Fibroblast of lung (primary cell): ENCODE measurements around the gene ZEB2. TPM values are rescaled to one million over a fixed set of nuclear protein-coding genes. Genes with fewer than 3 reads are reported as not detected.

Source experiments
- DNase-seq, 2 donors: peaks; one replicate each; pipeline versions ENCODE4 v3.0.0 to v3.0.0-alpha.2; 2010; ENCODE audit warnings: low read depth in 2 of 2
- H2AFZ ChIP-seq: 2 replicates; pipeline ENCODE4 v1.5.1; 2012; ENCODE audit warnings: low read length, control low read depth, inconsistent platforms
- H3K27ac ChIP-seq: 2 replicates; pipeline ENCODE4 v1.5.1; 2011; ENCODE audit warnings: low read length, control low read depth; ENCODE audit not compliant: insufficient read depth
- H3K27me3 ChIP-seq: 2 replicates; pipeline ENCODE4 v1.5.1; 2011; ENCODE audit warnings: mild to moderate bottlenecking, low read length; ENCODE audit not compliant: control insufficient read depth, insufficient read depth
- H3K36me3 ChIP-seq: 2 replicates; pipeline ENCODE4 v1.5.1; 2011; ENCODE audit warnings: low read length; ENCODE audit not compliant: control insufficient read depth, insufficient read depth
- H3K4me1 ChIP-seq: 2 replicates; pipeline ENCODE4 v1.5.1; 2011; ENCODE audit warnings: low read length; ENCODE audit not compliant: control insufficient read depth, insufficient read depth; ENCODE audit errors: extremely low read depth
- H3K4me2 ChIP-seq: 2 replicates; pipeline ENCODE4 v1.5.1; 2011; ENCODE audit warnings: low read length, control low read depth; ENCODE audit not compliant: insufficient read depth; ENCODE audit errors: extremely low read depth
- H3K4me3 ChIP-seq, 4 experiments: fragments of 200-600 bp in 1 of 4; sonication (generic) in 1 of 4; replicated peaks in 1 of 4; 2 replicates each; pipeline ENCODE4 v1.5.1; 2011 to 2016; ENCODE audit warnings: low read length in 4 of 4, low read depth in 3 of 4, mild to moderate bottlenecking in 3 of 4, control low read depth in 2 of 4, inconsistent platforms in 1 of 4, mixed read lengths in 1 of 4; ENCODE audit not compliant: insufficient read depth in 1 of 4; ENCODE audit errors: control extremely low read depth in 1 of 4
- H3K79me2 ChIP-seq: 2 replicates; pipeline ENCODE4 v1.5.1; 2012; ENCODE audit warnings: mild to moderate bottlenecking, low read length, inconsistent platforms; ENCODE audit not compliant: control insufficient read depth, insufficient read depth
- H3K9ac ChIP-seq: 2 replicates; pipeline ENCODE4 v1.5.1; 2011; ENCODE audit warnings: mild to moderate bottlenecking, low read length, control low read depth; ENCODE audit not compliant: insufficient read depth
- H3K9me3 ChIP-seq: 2 replicates; pipeline ENCODE4 v1.5.1; 2012; ENCODE audit warnings: low read depth, low read length; ENCODE audit not compliant: control insufficient read depth, insufficient read depth
- H4K20me1 ChIP-seq: 2 replicates; pipeline ENCODE4 v1.5.1; 2011; ENCODE audit warnings: low read length; ENCODE audit not compliant: control insufficient read depth, insufficient read depth; ENCODE audit errors: extremely low read depth
- EZH2 ChIP-seq: IDR thresholded peaks from 2 replicates; pipeline ENCODE4 v1.5.1; 2012; ENCODE audit warnings: low read length, control low read depth, mild to moderate bottlenecking; ENCODE audit errors: missing control alignments
- polyA plus RNA-seq, 2 donors: library from polyadenylated mRNA; depleted of rRNA in 1 of 2; stranded (reverse) in 1 of 2; unstranded in 1 of 2; fragments of >200 nt; gene quantifications; 2 replicates each; pipeline ENCODE4 v1.2.1, GENCODE V29; 2011 to 2012; ENCODE audit warnings: missing spikeins in 1 of 2
- total RNA-seq: library from RNA; depleted of rRNA; stranded (reverse); fragments of >200 nt; gene quantifications from 2 replicates; pipeline ENCODE4 v1.2.1, GENCODE V29; 2014
- TF ChIP-seq, protein P1 (sequence below), 2 donors: IDR thresholded peaks in 1 of 2; conservative IDR thresholded peaks in 1 of 2; 1 replicate in 1 of 2; 2 replicates in 1 of 2; pipeline ENCODE4 v1.5.1; 2011 to 2012; ENCODE audit warnings: low read length in 2 of 2, control low read depth in 1 of 2, inconsistent platforms in 1 of 2, low read depth in 1 of 2, mild to moderate bottlenecking in 1 of 2

Gene ZEB2
- total and polyA plus RNA-seq, 2 donors (not counting 1 experiment from before 2014, with no cell fraction given) = 91.0 to 130 TPM

GRCh38 chr2:144522897-144523595 is 3.1 kb upstream of the ZEB2 start:
- peak in 1 of 2 donors; percentile 47 for DNase-seq

DNA sequence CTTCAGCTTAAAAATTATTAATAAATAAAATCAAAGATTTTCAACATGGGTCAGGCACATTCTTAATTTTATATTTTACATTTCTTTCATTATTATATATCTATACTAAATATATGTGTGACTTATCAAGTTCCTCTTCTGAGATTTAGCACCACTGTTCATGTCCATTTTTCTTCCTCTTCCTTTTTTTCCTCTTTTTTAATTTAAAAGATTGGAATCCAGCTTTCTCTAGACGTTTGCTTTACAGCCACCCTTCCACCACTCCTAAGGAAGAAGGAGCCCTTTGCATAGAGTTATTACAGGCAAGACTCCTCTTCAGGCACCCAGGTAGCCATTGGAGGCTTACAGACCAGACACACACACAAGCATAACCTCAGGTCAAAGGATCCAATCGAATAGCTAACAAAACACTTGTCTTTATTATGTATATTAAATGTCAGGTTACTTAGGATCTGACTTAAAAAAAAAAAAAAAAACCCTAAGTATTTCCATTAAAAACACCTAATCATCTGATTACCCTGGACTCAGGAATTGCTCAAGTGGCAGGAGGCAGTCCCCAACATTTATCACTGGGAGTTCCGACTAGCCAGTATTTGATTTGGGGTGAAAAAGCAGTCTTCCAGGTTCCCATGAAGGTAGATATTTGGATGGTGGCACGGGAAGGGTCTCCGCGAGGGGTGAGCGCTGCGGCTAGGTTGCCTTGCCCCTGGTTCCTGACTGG is 2.4 kb upstream of the ZEB2 start:
- peaks cover 22% of the 10 kb centered on the region for H3K79me2 ChIP-seq
- H4K20me1 ChIP-seq = no peaks in the 10 kb centered on the region
- H3K4me2 ChIP-seq = peak overlapping the region; percentile 84
- H2AFZ ChIP-seq = peak overlapping the region; percentile 75
- H3K4me3 ChIP-seq = peak overlapping the region; percentile 65 to 78 (median 69)
- peak overlapping the region; percentile 72 for H3K27ac ChIP-seq
- no peak for DNase-seq
- H3K9ac ChIP-seq = peak overlapping the region; percentile 55
- no peaks in the 10 kb centered on the region for H3K27me3 ChIP-seq
- peaks cover 3% of the 10 kb centered on the region for H3K4me1 ChIP-seq
- H3K9me3 ChIP-seq = no peaks in the 10 kb centered on the region
- TF ChIP-seq EZH2 = no peak
- TF ChIP-seq, protein P1, sequence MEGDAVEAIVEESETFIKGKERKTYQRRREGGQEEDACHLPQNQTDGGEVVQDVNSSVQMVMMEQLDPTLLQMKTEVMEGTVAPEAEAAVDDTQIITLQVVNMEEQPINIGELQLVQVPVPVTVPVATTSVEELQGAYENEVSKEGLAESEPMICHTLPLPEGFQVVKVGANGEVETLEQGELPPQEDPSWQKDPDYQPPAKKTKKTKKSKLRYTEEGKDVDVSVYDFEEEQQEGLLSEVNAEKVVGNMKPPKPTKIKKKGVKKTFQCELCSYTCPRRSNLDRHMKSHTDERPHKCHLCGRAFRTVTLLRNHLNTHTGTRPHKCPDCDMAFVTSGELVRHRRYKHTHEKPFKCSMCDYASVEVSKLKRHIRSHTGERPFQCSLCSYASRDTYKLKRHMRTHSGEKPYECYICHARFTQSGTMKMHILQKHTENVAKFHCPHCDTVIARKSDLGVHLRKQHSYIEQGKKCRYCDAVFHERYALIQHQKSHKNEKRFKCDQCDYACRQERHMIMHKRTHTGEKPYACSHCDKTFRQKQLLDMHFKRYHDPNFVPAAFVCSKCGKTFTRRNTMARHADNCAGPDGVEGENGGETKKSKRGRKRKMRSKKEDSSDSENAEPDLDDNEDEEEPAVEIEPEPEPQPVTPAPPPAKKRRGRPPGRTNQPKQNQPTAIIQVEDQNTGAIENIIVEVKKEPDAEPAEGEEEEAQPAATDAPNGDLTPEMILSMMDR (conservative IDR thresholded peaks at IDR 0.05 in 1 of 2, IDR thresholded peaks at IDR 0.05 in 1 of 2; ENCODE audit: low read depth in 1 of 2, low read length in 2 of 2) = no peak
- H3K36me3 ChIP-seq = no peaks in the 10 kb centered on the region

More at GRCh38 chr2:144522897-144523595, 3.1 kb upstream of the ZEB2 start:
- Histone ChIP-seq H2AFZ (peak overlapping the region; percentile 75), H3K36me3 (no peaks in the 10 kb centered on the region), H3K9ac (peak overlapping the region; percentile 55), H3K4me3 (peak overlapping the region; percentile 59 to 71 (median 66)), H3K27me3 (no peaks in the 10 kb centered on the region), H3K27ac (peak overlapping the region; percentile 72), H3K4me1 (peaks cover 3% of the 10 kb centered on the region), H3K4me2 (peak overlapping the region; percentile 84), H3K79me2 (peaks cover 16% of the 10 kb centered on the region), H3K9me3 (no peaks in the 10 kb centered on the region), H4K20me1 (no peaks in the 10 kb centered on the region)
- no peak for TF ChIP-seq EZH2
- TF ChIP-seq, protein P1 (conservative IDR thresholded peaks at IDR 0.05 in 1 of 2, IDR thresholded peaks at IDR 0.05 in 1 of 2; ENCODE audit: low read depth in 1 of 2, low read length in 2 of 2) = no peak

DNA sequence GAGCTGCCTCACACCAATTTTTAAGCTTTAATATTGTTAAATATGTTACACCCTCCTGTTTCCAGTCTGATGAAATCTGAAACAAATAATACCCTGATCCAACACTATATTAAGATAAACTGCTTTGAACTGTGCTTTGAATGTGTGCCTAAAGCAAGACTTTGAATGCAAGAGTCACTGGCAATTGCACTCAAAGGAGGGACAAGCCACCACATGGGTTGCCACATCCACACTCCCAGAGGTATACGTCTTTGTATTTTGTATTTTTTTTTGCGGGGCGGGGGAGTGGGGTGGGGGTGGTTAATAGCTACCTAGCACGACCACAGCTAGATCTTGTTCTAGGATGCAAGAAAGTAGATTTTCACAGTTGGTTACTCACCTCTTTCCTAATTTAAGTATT is 1.8 kb upstream of the ZEB2 start:
- Histone ChIP-seq H3K36me3 (no peaks in the 10 kb centered on the region), H3K27ac (peak overlapping the region; percentile 48), H3K9ac (no peak overlapping the region), H3K27me3 (no peaks in the 10 kb centered on the region), H3K4me2 (peak overlapping the region; percentile 74), H3K9me3 (no peaks in the 10 kb centered on the region), H3K4me3 (peak overlapping the region in 2 of 4 experiments; percentile 78 to 79), H4K20me1 (no peaks in the 10 kb centered on the region), H3K4me1 (peaks cover 3% of the 10 kb centered on the region), H2AFZ (no peak overlapping the region), H3K79me2 (peaks cover 26% of the 10 kb centered on the region)
- no peak for TF ChIP-seq EZH2
- TF ChIP-seq, protein P1 (conservative IDR thresholded peaks at IDR 0.05 in 1 of 2, IDR thresholded peaks at IDR 0.05 in 1 of 2; ENCODE audit: low read depth in 1 of 2, low read length in 2 of 2) = no peak
- DNase-seq = peak in 1 of 2 donors; percentile 39
